Stimulated activated CD4-positive, alpha-beta T cell treated with anti-CD3 and anti-CD28 coated beads, Interleukin-12 subunit alpha, Interleukin-12 subunit beta, amount 100 ng/mL, for 24 hours (primary cell): ENCODE data around the gene PUS3.

Experiments used
- DNase-seq, 2 experiments: peaks; one replicate each; pipeline ENCODE4 v3.0.0-alpha.2; 2020; ENCODE audit warnings: low read depth in 2 of 2

PUS3 gene, protein sequence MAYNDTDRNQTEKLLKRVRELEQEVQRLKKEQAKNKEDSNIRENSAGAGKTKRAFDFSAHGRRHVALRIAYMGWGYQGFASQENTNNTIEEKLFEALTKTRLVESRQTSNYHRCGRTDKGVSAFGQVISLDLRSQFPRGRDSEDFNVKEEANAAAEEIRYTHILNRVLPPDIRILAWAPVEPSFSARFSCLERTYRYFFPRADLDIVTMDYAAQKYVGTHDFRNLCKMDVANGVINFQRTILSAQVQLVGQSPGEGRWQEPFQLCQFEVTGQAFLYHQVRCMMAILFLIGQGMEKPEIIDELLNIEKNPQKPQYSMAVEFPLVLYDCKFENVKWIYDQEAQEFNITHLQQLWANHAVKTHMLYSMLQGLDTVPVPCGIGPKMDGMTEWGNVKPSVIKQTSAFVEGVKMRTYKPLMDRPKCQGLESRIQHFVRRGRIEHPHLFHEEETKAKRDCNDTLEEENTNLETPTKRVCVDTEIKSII

DNA sequence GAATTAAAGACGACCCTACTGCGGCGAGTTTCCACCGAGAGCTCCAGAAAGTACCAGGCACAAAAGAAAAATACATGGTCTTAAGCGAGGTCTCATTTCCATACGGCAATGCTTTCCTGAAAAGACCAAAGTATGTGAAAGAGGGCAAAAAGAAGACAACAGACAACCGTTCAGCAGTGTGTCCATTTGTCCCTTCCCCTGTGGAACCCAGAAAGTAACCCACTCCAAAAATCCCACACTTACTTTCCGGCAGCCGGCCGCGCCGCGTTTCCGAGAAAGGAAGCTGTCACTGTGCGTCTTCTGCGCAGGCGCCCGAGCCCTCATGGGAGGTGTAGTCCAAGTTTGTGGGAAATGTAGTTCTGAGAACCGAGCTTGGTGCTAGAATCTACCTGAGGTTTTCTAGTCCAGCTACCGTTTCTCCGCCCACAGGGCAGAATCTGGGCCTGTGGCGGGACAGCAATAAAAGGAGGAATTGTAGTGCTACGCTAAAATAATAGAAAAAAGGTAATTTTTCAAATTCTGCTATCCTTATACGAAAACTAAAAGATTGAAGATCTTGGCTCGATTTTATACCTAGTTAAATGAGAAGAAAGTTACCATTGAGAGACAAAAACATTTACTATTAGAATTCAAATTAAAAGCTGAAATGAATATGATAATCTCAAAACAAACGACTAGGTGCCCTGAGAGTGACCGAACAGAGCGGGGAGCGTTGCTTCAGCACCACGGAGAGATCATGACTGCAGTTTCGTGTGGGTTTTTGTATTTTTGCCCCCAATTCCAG is at the start of gene PUS3:
PUS3 (minus strand) TSS at position 280 of the 784 bp plus-strand sequence. CDS start 6,922 bp downstream, outside the sequence.
- peak; percentile 75 to 87 for DNase-seq

DNA sequence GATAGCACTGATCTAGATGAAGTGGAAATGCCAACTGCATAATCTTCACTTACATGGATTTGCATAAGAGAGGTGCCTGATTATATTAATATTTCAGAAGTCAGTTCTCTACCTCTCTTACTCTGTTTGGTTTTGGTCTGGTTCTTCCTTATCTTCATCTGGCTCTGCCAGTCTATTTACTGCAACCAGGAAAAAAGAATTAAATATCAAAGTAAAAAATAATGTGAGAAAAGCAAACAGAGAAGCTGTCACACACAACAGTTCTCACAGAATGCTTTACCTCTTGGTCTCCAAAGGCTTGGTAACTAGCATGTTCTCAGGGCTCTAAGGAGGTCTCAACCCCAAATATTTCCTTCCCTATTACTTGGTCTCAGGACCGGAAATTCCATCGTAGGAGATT is 49.6 kb upstream of the PUS3 start:
- no peak for DNase-seq

DNA sequence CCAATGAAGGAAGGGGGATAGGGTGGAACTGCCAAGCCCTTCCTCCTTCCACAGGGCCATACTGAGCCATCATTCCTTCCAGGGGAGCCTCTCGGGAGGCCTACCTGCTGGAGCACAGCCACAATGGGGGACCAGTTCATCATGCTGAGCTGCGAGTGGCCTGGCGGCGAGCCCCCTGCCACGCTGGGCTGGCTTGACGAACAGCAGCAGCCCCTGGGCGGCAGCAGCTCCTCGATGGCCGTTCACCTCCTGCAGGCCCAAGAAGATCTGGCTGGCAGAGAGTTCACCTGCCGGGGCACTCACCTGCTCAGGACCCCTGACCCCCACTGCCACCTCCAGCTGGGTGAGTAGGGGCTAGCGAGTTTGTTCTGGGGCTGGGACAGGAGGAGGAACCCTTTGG is 48.7 kb upstream of the PUS3 start:
- DNase-seq: no peak

DNA sequence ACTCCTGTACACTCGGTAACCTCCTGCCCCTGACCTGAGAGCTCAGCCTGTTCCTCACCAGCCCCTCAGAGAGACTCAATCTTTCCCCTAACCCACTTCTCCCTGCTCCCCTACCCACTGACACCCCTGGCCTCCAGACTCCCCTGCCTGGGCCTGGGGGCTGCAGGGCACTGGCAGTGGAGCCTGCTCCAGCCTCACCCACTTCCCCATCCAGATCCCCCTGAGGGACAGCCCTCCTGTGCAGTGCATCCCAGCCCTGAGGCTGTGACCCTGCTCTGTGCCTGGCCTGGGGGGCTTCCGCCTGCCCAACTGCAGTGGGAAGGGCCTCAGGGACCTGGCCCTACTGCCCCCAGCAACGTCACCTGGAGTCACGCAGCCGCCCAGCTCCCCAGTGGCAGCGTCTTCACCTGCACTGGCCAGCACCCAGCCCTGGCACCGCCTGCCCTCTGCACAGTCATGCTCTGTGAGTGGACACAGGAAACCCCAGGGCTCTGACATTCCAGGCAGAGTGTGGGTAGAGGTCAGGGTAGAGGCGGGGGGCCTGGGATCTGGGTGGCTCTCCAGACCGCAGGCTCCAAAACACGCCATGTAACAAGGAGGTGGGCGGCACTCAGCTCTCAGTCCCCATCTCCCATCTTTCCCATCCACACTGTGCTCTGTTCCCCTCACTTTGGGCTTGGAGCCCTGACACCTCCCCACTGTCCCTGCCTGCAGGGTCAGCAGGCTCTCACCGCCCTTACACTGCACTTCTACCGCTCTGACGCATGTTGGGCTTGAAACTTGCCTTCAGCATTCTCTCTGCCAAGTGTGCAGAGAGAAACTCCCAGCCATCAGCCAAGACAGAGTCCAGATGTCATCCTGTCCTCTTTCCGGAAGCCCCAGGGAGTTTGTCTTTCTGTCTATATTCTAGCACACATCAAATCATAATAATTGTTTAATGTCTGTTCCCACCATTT is 48.0 kb upstream of the PUS3 start:
- DNase-seq: no peak

DNA sequence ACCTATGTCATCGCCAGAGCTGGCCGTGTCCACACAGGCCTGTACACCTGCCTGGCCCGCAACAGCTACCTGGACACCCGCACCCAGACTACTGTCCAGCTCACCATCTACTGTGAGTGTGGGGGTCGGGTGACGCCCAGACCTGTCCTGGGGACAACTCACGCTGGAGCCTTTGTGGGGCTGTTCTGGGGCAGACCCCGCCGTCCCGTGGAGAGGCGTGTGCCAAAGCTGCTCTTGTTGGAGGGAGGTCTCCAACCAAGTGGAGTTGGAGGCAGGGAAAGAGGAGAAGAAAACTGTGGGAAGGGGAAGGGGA is 47.1 kb upstream of the PUS3 start:
- no peak for DNase-seq

DNA sequence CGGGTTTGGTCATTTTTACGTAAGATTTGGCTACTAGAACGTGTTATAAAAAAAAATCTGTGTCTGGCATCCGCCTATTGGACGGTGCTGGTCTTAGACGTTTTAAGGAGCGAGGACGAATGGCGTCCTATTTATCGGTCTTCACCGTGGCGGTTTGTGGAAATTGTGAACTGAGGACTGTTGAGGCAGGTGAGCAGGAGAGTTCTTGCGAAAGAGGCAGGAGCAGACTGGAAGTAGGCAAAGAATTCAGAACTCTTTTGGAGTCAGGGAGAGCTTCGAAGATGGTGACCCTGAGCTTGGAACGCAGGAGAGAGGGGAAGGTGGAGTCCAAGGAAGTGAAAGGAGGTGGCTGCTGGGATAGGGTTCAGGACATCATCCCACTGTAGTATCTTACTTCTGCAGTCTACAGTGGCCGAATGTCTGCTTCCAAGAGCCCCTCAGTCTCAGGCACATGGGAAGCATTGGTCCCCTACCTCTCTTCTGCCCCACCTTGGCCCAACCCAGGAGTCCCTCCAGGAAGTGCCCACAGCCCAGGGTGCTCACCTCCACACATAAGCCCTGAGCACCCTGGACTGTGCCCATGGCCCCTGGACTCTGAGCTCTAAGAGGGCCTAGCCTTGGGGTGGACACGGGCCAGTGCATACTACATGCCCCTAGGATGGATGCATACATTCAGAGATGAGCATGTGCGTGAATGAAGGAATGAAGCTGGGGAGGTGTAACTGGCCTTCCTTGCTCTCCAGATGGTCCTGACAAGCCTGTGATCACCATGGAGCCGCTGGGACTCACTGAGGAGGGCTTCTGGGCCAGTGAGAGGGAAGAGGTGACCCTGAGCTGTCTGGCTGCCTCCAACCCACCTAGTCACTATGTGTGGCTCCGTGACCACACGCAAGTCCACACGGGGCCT is 46.5 kb upstream of the PUS3 start:
- no peak for DNase-seq

DNA sequence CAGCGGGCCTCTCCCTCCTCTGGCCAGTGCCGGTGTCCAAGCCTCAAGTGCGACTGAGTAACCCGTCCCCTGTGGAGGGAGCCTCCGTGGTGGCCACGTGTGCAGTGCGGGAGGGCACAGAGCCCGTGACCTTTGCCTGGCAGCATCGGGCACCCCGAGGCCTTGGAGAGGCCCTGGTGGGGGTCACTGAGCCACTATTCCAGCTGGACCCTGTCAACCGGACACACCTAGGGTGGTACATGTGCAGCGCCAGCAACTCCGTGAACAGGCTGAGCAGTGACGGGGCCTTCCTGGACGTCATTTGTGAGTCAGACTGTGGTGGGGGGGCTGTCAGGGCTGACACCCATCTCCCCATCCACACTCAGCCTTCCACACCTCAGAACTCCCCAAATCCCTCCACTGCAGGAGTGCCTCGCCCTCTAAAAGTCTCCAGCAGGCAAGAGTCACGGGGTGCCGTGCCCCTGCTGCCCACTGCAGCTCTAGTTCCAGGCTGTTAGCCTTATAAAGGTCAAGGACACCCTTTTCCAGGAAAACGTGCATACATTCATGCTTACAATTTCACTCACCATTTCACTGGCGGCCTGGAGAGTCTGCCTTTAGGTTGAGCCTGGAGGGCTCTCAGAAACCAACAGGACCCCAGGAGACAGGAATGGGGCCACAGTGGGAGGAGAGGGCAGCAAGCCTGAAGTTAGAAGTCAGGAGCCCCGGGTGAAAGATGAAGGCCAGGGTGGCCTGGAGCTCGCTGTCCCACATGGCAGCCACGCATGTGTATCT is 45.5 kb upstream of the PUS3 start:
- DNase-seq: no peak

DNA sequence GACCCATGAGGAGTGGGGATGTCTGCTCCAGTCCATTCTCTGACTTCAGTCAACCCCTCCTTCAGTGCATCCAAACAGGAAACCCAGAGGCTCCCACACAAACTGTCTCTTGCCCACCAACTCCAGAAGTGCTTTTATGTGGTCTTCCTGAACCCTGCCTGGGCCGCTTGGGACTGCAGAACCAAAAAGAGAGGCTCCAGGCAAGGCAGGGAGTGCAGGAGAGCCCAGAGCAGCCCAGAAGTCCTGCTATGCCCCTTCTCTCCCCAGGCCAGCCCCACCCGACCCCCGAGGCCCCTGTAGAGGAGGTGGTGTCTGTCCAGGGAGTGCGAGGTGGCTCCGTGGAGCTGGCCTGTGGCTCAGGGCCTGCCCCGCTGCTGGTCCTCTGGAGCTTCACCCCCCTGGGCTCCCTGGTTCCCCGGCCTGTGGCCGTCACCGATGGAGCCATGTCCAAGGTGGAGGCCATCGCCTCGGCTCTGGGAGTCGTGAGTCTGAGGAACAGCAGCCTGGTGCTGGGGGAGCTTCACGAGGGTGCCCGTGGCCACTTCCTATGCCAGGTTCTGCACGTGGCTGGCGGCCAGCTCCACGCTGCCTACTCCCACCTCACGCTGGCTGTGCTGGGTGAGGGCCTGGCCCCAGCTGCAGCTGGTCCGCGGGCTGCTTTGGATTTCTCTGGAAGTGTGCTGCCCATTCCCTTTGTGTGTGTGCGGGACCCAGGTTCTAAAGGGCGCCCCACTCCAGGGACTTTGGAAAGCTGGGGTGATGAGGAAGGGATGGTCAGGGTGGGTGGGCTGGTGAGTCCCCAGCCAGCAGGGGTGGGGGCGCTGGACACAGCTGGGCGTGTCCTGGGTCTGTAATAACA is 44.6 kb upstream of the PUS3 start:
- DNase-seq: no peak

DNA sequence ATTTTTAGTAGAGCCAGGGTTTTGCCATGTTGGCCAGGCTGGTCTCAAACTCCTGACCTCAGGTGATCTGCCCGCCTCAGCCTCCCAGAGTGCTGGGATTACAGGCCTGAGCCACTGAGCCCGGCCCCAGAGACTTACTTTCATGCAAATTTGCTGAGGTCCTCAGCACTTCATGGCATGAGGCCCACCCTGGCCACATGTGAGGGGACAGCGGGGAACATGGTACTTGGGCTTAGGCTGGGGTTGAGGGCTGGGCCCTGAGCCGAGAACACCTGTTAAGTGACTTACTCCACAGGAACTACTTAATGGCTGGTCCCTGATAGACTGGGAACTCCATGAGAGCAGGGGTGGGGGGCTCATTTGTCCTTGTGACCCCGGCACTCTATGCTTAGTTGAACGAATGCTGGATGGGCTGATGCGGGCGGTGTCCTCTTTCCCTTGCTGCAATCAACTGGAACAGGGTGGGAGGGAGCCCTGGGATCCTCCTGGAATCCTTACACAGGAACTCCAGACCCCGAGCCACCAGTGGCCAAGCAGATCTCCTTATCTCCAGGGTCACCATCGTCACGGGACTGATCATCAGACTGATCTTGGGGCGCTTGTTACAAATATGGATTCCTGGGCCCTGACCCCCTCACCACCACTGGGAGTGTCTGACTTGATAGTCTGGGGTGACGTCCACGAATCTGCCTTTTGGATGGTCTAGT is 43.9 kb upstream of the PUS3 start:
- no peak for DNase-seq

DNA sequence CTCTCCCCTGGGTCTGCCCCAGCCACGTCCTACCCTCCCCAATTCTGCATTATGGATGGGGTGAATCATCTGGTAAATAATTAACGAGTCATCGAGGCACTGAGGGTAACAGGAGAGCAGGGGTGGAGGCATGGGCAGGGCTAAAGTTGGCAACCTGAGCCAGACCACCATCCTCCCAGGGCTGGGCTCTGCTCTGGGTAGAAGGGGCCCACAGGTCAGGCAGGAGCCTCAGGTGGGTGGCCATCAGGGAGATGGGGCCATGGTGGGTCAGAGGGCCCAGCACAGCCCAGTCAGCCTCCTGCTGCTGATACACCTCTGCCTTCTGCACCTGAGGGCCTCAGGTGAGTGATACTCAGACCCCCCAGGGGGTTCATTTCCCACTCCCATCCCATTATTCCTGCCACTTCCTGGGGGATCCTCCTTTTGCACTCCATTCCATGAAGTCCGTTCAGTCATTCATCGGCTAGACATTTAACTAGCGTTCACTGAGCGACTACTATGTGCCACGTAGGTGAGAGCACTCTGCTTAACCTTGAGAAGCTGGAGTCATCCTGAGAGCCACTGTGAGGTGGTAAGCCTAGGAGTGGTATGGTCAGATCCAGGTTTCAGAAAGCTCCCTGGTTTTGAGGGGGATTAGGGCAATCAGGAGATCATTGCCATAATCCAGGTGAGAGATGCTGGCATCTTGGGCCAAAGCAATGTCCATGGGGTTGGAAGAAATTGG is 43.0 kb upstream of the PUS3 start, which contains the start of gene VSIG10L2:
VSIG10L2 (plus strand) TSS at position 248 of the 724 bp plus-strand sequence; CDS start at position 260, 12 bp downstream.
- no peak for DNase-seq

DNA sequence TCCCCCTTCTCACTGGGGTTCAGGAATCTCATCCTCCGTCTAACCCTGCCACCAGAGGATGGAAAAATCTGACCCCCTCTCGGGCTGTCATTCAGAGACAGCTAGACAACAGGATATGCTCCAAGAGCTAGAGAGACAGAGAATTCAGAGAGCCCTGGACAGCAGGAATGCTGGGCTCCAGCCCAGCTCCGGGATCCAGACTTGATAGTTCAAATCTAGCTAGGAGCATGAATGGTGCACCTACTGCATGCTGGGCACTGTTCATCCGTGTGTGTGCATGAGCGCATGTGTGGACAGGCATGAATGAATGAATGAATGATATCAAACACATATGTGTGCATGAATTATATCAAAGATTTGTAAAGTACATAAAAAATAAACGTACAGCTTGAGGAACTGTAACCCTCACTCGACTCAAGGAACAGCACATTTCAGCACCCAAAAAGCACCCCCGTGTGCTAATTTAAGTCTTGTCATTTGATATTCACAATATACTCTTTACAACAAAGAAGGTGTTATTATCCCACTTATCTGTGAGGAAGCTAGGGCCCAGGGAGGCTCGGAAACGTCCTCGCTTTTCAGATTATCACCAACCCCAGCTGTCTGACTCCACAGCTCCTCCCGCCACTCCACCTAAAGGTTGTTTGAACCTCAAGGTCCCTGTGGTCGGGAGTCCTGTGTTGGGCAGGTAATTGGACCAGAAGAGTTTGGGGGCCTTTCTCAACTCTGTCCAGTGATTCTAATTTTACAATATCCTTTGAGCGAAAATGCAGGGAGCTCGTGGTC is 42.2 kb upstream of the PUS3 start:
- DNase-seq: no peak

DNA sequence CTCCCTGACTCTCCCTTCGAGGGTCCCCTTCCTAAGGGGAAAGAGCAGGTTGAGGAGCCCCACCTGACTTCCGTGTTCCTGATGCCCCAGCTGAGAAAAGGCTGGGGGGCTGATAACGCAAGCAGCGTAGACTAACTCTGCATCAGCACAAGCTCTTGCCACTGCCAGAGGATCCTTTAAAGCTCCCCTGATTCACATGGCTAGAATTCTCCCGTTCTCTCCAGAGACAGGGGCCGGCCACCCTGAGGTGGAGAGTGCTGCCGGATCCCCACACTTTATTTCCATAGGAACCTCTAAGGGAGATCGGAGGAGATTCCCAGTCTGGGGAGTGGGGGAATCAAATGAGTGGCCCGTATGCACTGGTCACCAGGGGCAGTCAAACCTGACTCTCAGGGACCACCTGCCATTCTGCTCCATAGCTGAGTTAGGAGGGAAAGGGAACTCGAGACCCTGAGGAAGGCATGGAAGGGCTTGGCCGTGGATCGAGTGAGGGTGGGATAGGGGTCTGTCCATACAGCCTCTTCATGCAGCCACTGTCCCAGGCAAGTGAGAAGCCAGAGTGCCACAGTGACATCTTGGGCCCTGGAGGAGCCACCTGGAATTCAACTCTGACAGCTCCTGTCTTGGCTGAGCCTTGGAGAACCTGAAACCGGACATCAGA is 41.5 kb upstream of the PUS3 start:
- DNase-seq: no peak

DNA sequence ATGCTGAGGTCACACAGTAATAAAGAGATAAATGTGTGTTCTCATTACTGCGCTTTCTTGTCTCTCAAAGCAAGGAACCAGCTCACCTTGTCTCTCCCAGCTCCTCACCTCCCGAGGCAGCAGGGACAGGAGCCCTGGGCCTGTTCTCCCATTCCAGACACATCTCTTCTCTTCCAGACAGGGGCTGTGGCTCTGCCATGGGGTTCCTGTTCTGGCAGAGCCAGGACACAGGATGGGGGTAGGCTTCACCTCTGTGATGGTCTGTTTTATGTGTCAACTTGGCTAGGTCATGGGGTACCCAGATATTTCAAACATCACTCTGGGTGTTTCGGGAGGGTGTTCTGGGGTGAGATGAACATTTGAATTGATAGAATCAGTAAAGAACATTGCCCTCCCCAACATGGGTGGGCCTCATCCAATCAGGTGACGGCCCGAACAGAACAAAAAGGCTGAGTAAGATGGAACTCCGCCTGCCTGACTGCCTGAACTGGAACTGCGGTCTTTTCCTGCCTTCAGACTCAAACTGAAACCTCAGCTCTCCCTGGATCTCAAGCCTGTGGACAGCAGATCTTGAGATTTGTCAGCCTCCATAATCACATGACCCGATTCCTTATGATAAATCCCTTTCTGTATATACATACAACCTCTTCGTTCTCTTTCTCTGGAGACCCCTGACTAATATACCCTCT is 40.8 kb upstream of the PUS3 start:
- DNase-seq: no peak

DNA sequence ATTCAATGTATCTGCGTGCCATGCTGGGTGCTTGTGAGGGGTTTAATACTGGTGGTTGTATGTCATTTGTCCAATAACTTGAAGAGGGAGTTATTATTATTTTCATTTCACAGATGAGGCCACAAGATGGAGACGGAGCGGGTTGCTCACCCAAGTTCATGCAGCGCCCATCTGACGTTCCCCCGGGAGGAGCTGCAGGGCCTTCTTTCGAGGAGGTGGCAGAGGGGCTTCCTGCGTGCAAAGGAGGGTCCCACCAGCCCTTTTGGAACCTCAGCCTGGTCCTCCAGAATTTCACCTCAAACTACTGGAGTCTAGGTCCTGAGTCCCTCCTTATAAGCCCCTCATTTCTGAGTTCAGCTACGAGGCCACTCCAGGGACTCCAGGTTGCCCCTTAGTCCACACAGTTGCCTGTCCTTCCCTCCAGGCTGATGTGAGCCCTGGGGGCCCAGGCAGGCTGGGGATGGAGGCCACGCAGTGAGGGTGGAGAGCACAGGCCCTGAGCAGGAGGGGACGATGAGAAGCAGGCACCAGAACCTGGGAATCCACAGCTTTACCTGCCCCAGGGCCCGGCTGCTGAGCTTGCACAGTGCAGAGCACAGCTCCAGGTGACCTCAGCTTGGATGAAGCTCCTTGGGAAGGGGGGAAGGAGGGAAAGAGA is 39.9 kb upstream of the PUS3 start:
- DNase-seq: no peak
